H9 (cell line): Measurements from ENCODE around the gene VTN. TPM values are rescaled to one million over a fixed set of nuclear protein-coding genes. Genes with fewer than 3 reads are reported as not detected.

Experiments
- DNase-seq: peaks from one replicate; pipeline ENCODE4 v3.0.0-alpha.2; 2017
- H2AFZ ChIP-seq: one replicate; pipeline ENCODE4 v1.6.1; 2013; ENCODE audit warnings: mild to moderate bottlenecking, low read length, control low read depth, moderate library complexity
- H2AK5ac ChIP-seq: 2 replicates; pipeline ENCODE4 v1.6.1; 2013; ENCODE audit warnings: low read length, control low read depth, mixed read lengths; ENCODE audit not compliant: insufficient read length
- H2BK120ac ChIP-seq: one replicate; pipeline ENCODE4 v1.6.1; 2013; ENCODE audit warnings: low read depth, mild to moderate bottlenecking, low read length, control low read depth, inconsistent platforms; ENCODE audit not compliant: poor library complexity, severe bottlenecking
- H2BK12ac ChIP-seq: 2 replicates; pipeline ENCODE4 v1.6.1; 2013; ENCODE audit warnings: low read length, control low read depth, mixed read lengths, low read depth; ENCODE audit not compliant: insufficient read length
- H2BK15ac ChIP-seq: 2 replicates; pipeline ENCODE4 v1.6.1; 2013; ENCODE audit warnings: low read depth, low read length, control low read depth
- H2BK20ac ChIP-seq: one replicate; pipeline ENCODE4 v1.6.1; 2013; ENCODE audit warnings: low read depth, mild to moderate bottlenecking, low read length, control low read depth, inconsistent platforms; ENCODE audit not compliant: poor library complexity, severe bottlenecking
- H2BK5ac ChIP-seq: 2 replicates; pipeline ENCODE4 v1.6.1; 2013; ENCODE audit warnings: low read length, control low read depth, mixed read lengths; ENCODE audit not compliant: insufficient read length
- H3K14ac ChIP-seq: 2 replicates; pipeline ENCODE4 v1.6.1; 2013; ENCODE audit warnings: low read length, control low read depth; ENCODE audit not compliant: insufficient read depth
- H3K18ac ChIP-seq: 2 replicates; pipeline ENCODE4 v1.6.1; 2013; ENCODE audit warnings: low read depth, mild to moderate bottlenecking, mixed read lengths, low read length, control low read depth; ENCODE audit not compliant: insufficient read length
- H3K23ac ChIP-seq: 2 replicates; pipeline ENCODE4 v1.6.1; 2013; ENCODE audit warnings: low read length, control low read depth, mixed read lengths, low read depth; ENCODE audit not compliant: insufficient read length
- H3K23me2 ChIP-seq: 2 replicates; pipeline ENCODE4 v1.6.1; 2013; ENCODE audit warnings: low read depth, mild to moderate bottlenecking, mixed read lengths, low read length, control low read depth; ENCODE audit not compliant: insufficient read length, poor library complexity, severe bottlenecking
- H3K27ac ChIP-seq: 2 replicates; pipeline ENCODE4 v1.5.1; 2013; ENCODE audit warnings: low read length, control low read depth, mixed read lengths, low read depth; ENCODE audit not compliant: insufficient read length
- H3K27me3 ChIP-seq: 2 replicates; pipeline ENCODE4 v1.6.1; 2013; ENCODE audit warnings: low read length, control low read depth, inconsistent platforms; ENCODE audit not compliant: insufficient read depth
- H3K4ac ChIP-seq: 2 replicates; pipeline ENCODE4 v1.6.1; 2013; ENCODE audit warnings: low read depth, mild to moderate bottlenecking, control low read depth, inconsistent platforms, low read length, moderate library complexity
- H3K4me1 ChIP-seq: 2 replicates; pipeline ENCODE4 v1.6.1; 2013; ENCODE audit warnings: low read length, control low read depth, inconsistent platforms; ENCODE audit not compliant: insufficient read depth
- H3K4me2 ChIP-seq: 2 replicates; pipeline ENCODE4 v1.6.1; 2013; ENCODE audit warnings: low read length, control low read depth, mixed read lengths; ENCODE audit not compliant: insufficient read length, insufficient read depth
- H3K56ac ChIP-seq: 2 replicates; pipeline ENCODE4 v1.6.1; 2013; ENCODE audit warnings: low read depth, mild to moderate bottlenecking, mixed read lengths, low read length, control low read depth; ENCODE audit not compliant: insufficient read length
- H3K79me1 ChIP-seq: 2 replicates; pipeline ENCODE4 v1.6.1; 2013; ENCODE audit warnings: low read depth, mild to moderate bottlenecking, moderate library complexity, low read length, control low read depth, inconsistent platforms; ENCODE audit not compliant: insufficient read depth, poor library complexity, severe bottlenecking
- H3K79me2 ChIP-seq: 2 replicates; pipeline ENCODE4 v1.6.1; 2013; ENCODE audit warnings: low read length, control low read depth, inconsistent platforms; ENCODE audit not compliant: insufficient read depth
- H3K9ac ChIP-seq: 2 replicates; pipeline ENCODE4 v1.6.1; 2013; ENCODE audit warnings: low read length, control low read depth, mixed read lengths; ENCODE audit not compliant: insufficient read length; ENCODE audit errors: extremely low read depth
- H3K9me3 ChIP-seq: one replicate; pipeline ENCODE4 v1.6.1; 2013; ENCODE audit warnings: low read depth, low read length, inconsistent platforms; ENCODE audit not compliant: control insufficient read depth
- H3T11ph ChIP-seq: one replicate; pipeline ENCODE4 v1.6.1; 2013; ENCODE audit warnings: mild to moderate bottlenecking, low read length, control low read depth, inconsistent platforms
- H4K20me1 ChIP-seq: one replicate; pipeline ENCODE4 v1.6.1; 2013; ENCODE audit not compliant: control insufficient read depth, insufficient read length, insufficient read depth
- H4K5ac ChIP-seq: 2 replicates; pipeline ENCODE4 v1.6.1; 2013; ENCODE audit warnings: low read depth, mild to moderate bottlenecking, mixed read lengths, low read length, control low read depth; ENCODE audit not compliant: insufficient read length
- H4K8ac ChIP-seq: replicated peaks from 2 replicates; pipeline ENCODE4 v1.6.1; 2013; ENCODE audit warnings: low read length, control low read depth, mixed read lengths, low read depth; ENCODE audit not compliant: insufficient read length
- H4K91ac ChIP-seq: 2 replicates; pipeline ENCODE4 v1.6.1; 2013; ENCODE audit warnings: low read depth, mild to moderate bottlenecking, moderate library complexity, mixed read lengths, low read length, control low read depth; ENCODE audit not compliant: insufficient read length
- H3K27ac Mint-ChIP-seq, 3 experiments: 2 replicates in 2 of 3; 3 replicates in 1 of 3; pipeline ENCODE4 v1.8.0; 2020 to 2021; ENCODE audit warnings: mixed read lengths in 3 of 3, mild to moderate bottlenecking in 1 of 3, moderate library complexity in 1 of 3
- H3K27me3 Mint-ChIP-seq: 2 replicates; pipeline ENCODE4 v1.8.0; 2021; ENCODE audit warnings: low read depth, mild to moderate bottlenecking, moderate library complexity, mixed read lengths
- H3K36me3 Mint-ChIP-seq, 3 experiments: 2 replicates in 2 of 3; 3 replicates in 1 of 3; pipeline ENCODE4 v1.8.0; 2020 to 2021; ENCODE audit warnings: low read depth in 3 of 3, mixed read lengths in 3 of 3; ENCODE audit not compliant: insufficient read depth in 1 of 3
- H3K4me1 Mint-ChIP-seq, 2 experiments: 2 replicates each; pipeline ENCODE4 v1.8.0; 2020; ENCODE audit warnings: mixed read lengths in 2 of 2
- H3K4me3 Mint-ChIP-seq, 2 experiments: 2 replicates in 1 of 2; 3 replicates in 1 of 2; pipeline ENCODE4 v1.8.0; 2020 to 2021; ENCODE audit warnings: mild to moderate bottlenecking in 2 of 2, mixed read lengths in 2 of 2, moderate library complexity in 1 of 2
- H3K9me3 Mint-ChIP-seq, 2 experiments: 2 replicates in 1 of 2; 3 replicates in 1 of 2; pipeline ENCODE4 v1.8.0; 2020; ENCODE audit warnings: mild to moderate bottlenecking in 2 of 2, mixed read lengths in 2 of 2, moderate library complexity in 1 of 2
- CTCF ChIP-seq: fragments of 200-600 bp; sonication (generic); conservative IDR thresholded peaks from 3 replicates; pipeline ENCODE4 v1.8.0; 2021; ENCODE audit warnings: antibody characterized with exemption, mild to moderate bottlenecking
- WGBS: extraction: QIAGEN DNeasy Blood & Tissue Kit; methylation state at CpG from one replicate; pipeline ENCODE4 v1.1.7; 2013; ENCODE audit warnings: missing lambda C conversion rate, low lambda C conversion rate, mixed read lengths; ENCODE audit not compliant: insufficient read length; ENCODE audit errors: extremely low coverage; 5-methylcytosine and 5-hydroxymethylcytosine counted together
- total RNA-seq: library from RNA; stranded (reverse); gene quantifications from 2 replicates; pipeline ENCODE4 v1.2.1, GENCODE V29; 2021

Gene VTN
- total RNA-seq, 1 experiment from 2014 or later = not detected

GRCh38 chr17:28413804-28414203 is 43.7 kb upstream of the VTN start:
- peaks cover 72% of the 10 kb centered on the region for H3K27me3 Mint-ChIP-seq
- TF ChIP-seq CTCF = 0 out of 3 replicates have a peak, but pooled peaks have one; percentile 20
- no peak overlapping the region for H4K8ac ChIP-seq
- peak; percentile 52 for DNase-seq
- no peak overlapping the region for H3K4me3 Mint-ChIP-seq
- H4K20me1 ChIP-seq = no peaks in the 10 kb centered on the region
- no peak overlapping the region for H2BK12ac ChIP-seq
- H2BK5ac ChIP-seq = no peak overlapping the region
- H3K27ac ChIP-seq = no peak overlapping the region
- no peak overlapping the region for H3K4ac ChIP-seq
- H3K9me3 ChIP-seq = no peaks in the 10 kb centered on the region
- H3K14ac ChIP-seq = no peak overlapping the region
- H3K56ac ChIP-seq = no peak overlapping the region
- H3K23me2 ChIP-seq = no peaks in the 10 kb centered on the region
- H2BK15ac ChIP-seq = no peak overlapping the region
- H3K18ac ChIP-seq = no peak overlapping the region
- H2AK5ac ChIP-seq = no peak overlapping the region
- no peak overlapping the region for H3K23ac ChIP-seq
- H2BK120ac ChIP-seq = no peak overlapping the region
- H3T11ph ChIP-seq = no peak overlapping the region
- no CpG with 5 or more reads among the region's 7 CpGs for WGBS
- H3K4me2 ChIP-seq = no peak overlapping the region
- H3K4me1 ChIP-seq = peaks cover 5% of the 10 kb centered on the region; the same call in 1 of the 2 replicates
- no peak overlapping the region for H3K27ac Mint-ChIP-seq
- H2BK20ac ChIP-seq = no peak overlapping the region
- H4K91ac ChIP-seq = no peak overlapping the region
- H3K9me3 Mint-ChIP-seq = peaks cover 0 to 2% of the 10 kb centered on the region in 2 experiments; a peak in 1 of 5 replicates
- peaks cover 19% of the 10 kb centered on the region; the same call in 1 of the 2 replicates for H3K27me3 ChIP-seq
- H4K5ac ChIP-seq = no peak overlapping the region
- H3K9ac ChIP-seq = no peak overlapping the region
- peaks cover 30 to 35% of the 10 kb centered on the region in 2 experiments for H3K4me1 Mint-ChIP-seq
- no peak overlapping the region for H2AFZ ChIP-seq
- H3K36me3 Mint-ChIP-seq = no peaks in the 10 kb centered on the region; a peak in 1 of 7 replicates
- no peaks in the 10 kb centered on the region for H3K79me2 ChIP-seq
- H3K79me1 ChIP-seq = no peaks in the 10 kb centered on the region
